ENCODE measurements around the gene AGAP3. TPM values are rescaled to one million over a fixed set of nuclear protein-coding genes. Genes with fewer than 3 reads are reported as not detected.

AGAP3 gene
- total RNA-seq, 1 experiment from 2014 or later = 126 TPM

DNA sequence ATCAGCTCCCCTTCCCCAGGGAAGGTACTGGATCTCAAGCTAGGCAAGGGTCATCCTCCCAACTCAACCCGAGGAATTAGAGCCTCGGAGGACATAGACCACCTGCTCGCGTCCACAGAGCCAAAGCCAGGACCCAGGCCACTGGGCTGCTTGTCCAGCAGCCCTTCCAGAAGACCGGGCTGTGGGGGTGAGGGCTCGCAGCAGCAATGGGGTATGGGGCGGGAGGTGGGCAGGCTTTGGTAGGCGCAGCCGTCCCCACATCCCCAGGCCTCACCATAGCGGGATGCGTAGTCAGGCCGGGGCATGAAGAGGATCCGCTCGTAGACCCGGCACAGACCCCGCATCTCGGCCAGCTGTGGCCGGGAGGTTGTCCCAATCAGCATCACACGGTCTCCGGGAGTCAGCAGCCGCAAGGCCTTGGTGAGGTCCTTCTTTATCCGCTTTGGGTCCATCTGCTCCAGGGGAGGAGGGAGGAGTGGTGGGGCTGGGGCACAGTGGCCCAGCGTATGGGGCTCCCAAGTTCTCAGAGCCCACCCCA lies 105.8 kb downstream of the AGAP3 start:
- Histone ChIP-seq H3K4me1 (ENCODE audit: control insufficient read depth in 1 of 2, insufficient read depth in 2 of 2, low read length in 2 of 2) (no peaks in the 10 kb centered on the region), H3K4me2 (ENCODE audit: low read length) (no peak overlapping the region), H3K9me3 (ENCODE audit: control insufficient read depth in 1 of 2, insufficient read depth in 1 of 2, low read depth in 1 of 2, low read length in 2 of 2) (no peaks in the 10 kb centered on the region), H3K9me2 (ENCODE audit: insufficient read depth) (no peaks in the 10 kb centered on the region), H3K27ac (ENCODE audit: low read depth, low read length) (no peak overlapping the region), H3K9ac (ENCODE audit: low read length) (no peak overlapping the region), H4K20me1 (ENCODE audit: insufficient read depth) (no peaks in the 10 kb centered on the region), H3K79me2 (ENCODE audit: insufficient read depth, low read length) (no peaks in the 10 kb centered on the region), H3K27me3 (ENCODE audit: insufficient read depth, low read length) (peaks cover 18% of the 10 kb centered on the region; the same call in 1 of the 2 replicates), H3K36me3 (ENCODE audit: control insufficient read depth in 1 of 2, insufficient read depth in 2 of 2, low read length in 2 of 2) (no peaks in the 10 kb centered on the region), H2AFZ (ENCODE audit: low read depth, low read length, poor library complexity, severe bottlenecking) (no peak overlapping the region), H3K4me3 (replicated peaks in 1 of 2; ENCODE audit: low read depth in 1 of 2, low read length in 2 of 2) (no peak overlapping the region)
- DNase-seq (ENCODE audit: low read depth, low spot score) (no peak), ATAC-seq (no peak)
- ChIA-PET POLR2A (no interaction called here), RAD21 (ENCODE audit: low non-redundant PET in 1 of 2, low total read pairs in 2 of 2, uncharacterized antibody in 2 of 2, unreplicated experiment in 2 of 2) (no interaction called here), CTCF (no interaction called here)
- TF ChIP-seq ATF3 (IDR thresholded peaks at IDR 0.05) = no peak
- no peak for TF ChIP-seq SP1 (IDR thresholded peaks at IDR 0.05; ENCODE audit: low read depth)
- no peak for TF ChIP-seq ELF1 (IDR thresholded peaks at IDR 0.05; ENCODE audit: borderline replicate concordance, low read depth)
- TF ChIP-seq MAX (IDR thresholded peaks at IDR 0.05) = no peak
- TF ChIP-seq EGR1 (IDR thresholded peaks at IDR 0.05; ENCODE audit: low read depth) = no peak
- TF ChIP-seq POLR2A (IDR thresholded peaks at IDR 0.05; ENCODE audit: borderline replicate concordance, extremely low read depth, insufficient read depth, insufficient read length) = no peak
- TF ChIP-seq RAD21 (IDR thresholded peaks at IDR 0.05; ENCODE audit: low read depth) = no peak
- BruUV-seq (replicated peaks) = no TSS peak
- intact Hi-C loops (cut with micrococcal nuclease) = no loop called here

DNA sequence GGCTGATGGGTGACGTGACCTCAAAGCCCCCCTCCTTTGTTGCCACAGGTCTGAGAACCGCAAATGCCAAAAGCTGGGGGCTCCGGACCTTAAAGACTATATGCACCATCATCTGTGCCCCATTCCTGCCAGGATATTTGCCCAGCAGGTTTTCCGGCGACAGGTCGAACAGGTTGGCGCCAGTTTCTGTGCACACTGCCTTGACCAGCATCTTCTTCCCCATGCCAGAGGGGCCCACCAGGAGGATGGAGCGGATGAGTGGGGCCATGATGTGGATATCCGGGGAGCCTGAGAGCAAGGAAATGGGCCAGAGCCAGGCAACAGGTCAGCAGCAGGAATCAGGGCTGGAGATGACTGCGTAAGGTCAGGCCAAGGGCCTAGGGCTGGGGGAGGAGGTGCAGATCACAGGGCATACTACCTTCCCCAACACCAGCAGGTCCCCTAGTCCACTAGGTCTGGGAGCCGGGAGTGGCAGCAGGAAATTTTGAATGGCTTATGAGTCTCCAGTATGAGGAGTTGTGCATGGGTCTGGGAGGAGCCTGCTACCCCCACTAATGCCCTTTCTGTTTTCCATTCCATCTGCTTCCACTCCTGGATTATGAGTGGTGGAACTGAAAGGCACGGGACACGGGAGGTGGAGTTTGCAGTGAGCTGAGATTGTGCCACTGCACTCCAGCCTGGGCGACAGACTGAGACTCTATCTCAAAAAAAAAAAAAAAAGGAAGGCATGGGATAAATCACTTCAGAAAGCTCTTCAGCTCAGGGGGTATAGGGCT lies 107.1 kb downstream of the AGAP3 start:
- ChIA-PET RAD21 (ENCODE audit: low non-redundant PET in 1 of 2, low total read pairs in 2 of 2, uncharacterized antibody in 2 of 2, unreplicated experiment in 2 of 2) (no interaction called here), CTCF (no interaction called here), POLR2A (no interaction called here)
- no peak overlapping the region for H3K27ac ChIP-seq (ENCODE audit: low read depth, low read length)
- H3K36me3 ChIP-seq (ENCODE audit: control insufficient read depth in 1 of 2, insufficient read depth in 2 of 2, low read length in 2 of 2) = no peaks in the 10 kb centered on the region
- no peaks in the 10 kb centered on the region for H3K9me2 ChIP-seq (ENCODE audit: insufficient read depth)
- no peaks in the 10 kb centered on the region for H4K20me1 ChIP-seq (ENCODE audit: insufficient read depth)
- peaks cover 18% of the 10 kb centered on the region; the same call in 1 of the 2 replicates for H3K27me3 ChIP-seq (ENCODE audit: insufficient read depth, low read length)
- no peak overlapping the region for H3K9ac ChIP-seq (ENCODE audit: low read length)
- intact Hi-C loops (cut with micrococcal nuclease) = no loop called here
- no peak overlapping the region for H3K4me2 ChIP-seq (ENCODE audit: low read length)
- no peaks in the 10 kb centered on the region for H3K9me3 ChIP-seq (ENCODE audit: control insufficient read depth in 1 of 2, insufficient read depth in 1 of 2, low read depth in 1 of 2, low read length in 2 of 2)
- DNase-seq (ENCODE audit: low read depth, low spot score) (no peak), ATAC-seq (no peak)
- H2AFZ ChIP-seq (ENCODE audit: low read depth, low read length, poor library complexity, severe bottlenecking) = no peak overlapping the region
- BruUV-seq (replicated peaks) = no TSS peak
- no peaks in the 10 kb centered on the region for H3K79me2 ChIP-seq (ENCODE audit: insufficient read depth, low read length)
- no peaks in the 10 kb centered on the region for H3K4me1 ChIP-seq (ENCODE audit: control insufficient read depth in 1 of 2, insufficient read depth in 2 of 2, low read length in 2 of 2)
- H3K4me3 ChIP-seq (replicated peaks in 1 of 2; ENCODE audit: low read depth in 1 of 2, low read length in 2 of 2) = no peak overlapping the region
- TF ChIP-seq CEBPB (IDR thresholded peaks at IDR 0.05; ENCODE audit: low read depth) (no peak), EZH2 (IDR thresholded peaks at IDR 0.05) (no peak), RAD21 (IDR thresholded peaks at IDR 0.05; ENCODE audit: low read depth) (no peak), JUND (IDR thresholded peaks at IDR 0.05) (no peak), SP1 (IDR thresholded peaks at IDR 0.05; ENCODE audit: low read depth) (no peak), POLR2A (IDR thresholded peaks at IDR 0.05; ENCODE audit: borderline replicate concordance, extremely low read depth, insufficient read depth, insufficient read length) (no peak), ZFX (IDR thresholded peaks at IDR 0.05) (no peak), ZNF274 (IDR thresholded peaks at IDR 0.05; ENCODE audit: low read depth, low read length) (no peak)
- TF ChIP-seq, protein P1, sequence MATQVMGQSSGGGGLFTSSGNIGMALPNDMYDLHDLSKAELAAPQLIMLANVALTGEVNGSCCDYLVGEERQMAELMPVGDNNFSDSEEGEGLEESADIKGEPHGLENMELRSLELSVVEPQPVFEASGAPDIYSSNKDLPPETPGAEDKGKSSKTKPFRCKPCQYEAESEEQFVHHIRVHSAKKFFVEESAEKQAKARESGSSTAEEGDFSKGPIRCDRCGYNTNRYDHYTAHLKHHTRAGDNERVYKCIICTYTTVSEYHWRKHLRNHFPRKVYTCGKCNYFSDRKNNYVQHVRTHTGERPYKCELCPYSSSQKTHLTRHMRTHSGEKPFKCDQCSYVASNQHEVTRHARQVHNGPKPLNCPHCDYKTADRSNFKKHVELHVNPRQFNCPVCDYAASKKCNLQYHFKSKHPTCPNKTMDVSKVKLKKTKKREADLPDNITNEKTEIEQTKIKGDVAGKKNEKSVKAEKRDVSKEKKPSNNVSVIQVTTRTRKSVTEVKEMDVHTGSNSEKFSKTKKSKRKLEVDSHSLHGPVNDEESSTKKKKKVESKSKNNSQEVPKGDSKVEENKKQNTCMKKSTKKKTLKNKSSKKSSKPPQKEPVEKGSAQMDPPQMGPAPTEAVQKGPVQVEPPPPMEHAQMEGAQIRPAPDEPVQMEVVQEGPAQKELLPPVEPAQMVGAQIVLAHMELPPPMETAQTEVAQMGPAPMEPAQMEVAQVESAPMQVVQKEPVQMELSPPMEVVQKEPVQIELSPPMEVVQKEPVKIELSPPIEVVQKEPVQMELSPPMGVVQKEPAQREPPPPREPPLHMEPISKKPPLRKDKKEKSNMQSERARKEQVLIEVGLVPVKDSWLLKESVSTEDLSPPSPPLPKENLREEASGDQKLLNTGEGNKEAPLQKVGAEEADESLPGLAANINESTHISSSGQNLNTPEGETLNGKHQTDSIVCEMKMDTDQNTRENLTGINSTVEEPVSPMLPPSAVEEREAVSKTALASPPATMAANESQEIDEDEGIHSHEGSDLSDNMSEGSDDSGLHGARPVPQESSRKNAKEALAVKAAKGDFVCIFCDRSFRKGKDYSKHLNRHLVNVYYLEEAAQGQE (IDR thresholded peaks at IDR 0.05; ENCODE audit: low read depth) = no peak
- TF ChIP-seq, protein P2, sequence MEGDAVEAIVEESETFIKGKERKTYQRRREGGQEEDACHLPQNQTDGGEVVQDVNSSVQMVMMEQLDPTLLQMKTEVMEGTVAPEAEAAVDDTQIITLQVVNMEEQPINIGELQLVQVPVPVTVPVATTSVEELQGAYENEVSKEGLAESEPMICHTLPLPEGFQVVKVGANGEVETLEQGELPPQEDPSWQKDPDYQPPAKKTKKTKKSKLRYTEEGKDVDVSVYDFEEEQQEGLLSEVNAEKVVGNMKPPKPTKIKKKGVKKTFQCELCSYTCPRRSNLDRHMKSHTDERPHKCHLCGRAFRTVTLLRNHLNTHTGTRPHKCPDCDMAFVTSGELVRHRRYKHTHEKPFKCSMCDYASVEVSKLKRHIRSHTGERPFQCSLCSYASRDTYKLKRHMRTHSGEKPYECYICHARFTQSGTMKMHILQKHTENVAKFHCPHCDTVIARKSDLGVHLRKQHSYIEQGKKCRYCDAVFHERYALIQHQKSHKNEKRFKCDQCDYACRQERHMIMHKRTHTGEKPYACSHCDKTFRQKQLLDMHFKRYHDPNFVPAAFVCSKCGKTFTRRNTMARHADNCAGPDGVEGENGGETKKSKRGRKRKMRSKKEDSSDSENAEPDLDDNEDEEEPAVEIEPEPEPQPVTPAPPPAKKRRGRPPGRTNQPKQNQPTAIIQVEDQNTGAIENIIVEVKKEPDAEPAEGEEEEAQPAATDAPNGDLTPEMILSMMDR (IDR thresholded peaks at IDR 0.05 in 2 of 3, conservative IDR thresholded peaks at IDR 0.05 in 1 of 3; ENCODE audit: borderline replicate concordance in 1 of 3, insufficient read depth in 1 of 3, low read depth in 2 of 3, low read length in 2 of 3) = no peak
